GM21526 (cell line): ENCODE data around the gene ARFIP2.

ENCODE experiments used
- ATAC-seq: cut with Tn5 transposase; IDR thresholded peaks from one replicate; pipeline ENCODE4 v1.9.1; 2021; ENCODE audit warnings: moderate library complexity; ENCODE audit not compliant: unreplicated experiment, low FRiP score

Gene ARFIP2

GRCh38 chr11:6448574-6448973, 32.6 kb downstream of the ARFIP2 start:
- no peak for ATAC-seq

GRCh38 chr11:6443269-6444003, 37.7 kb downstream of the ARFIP2 start:
- ATAC-seq = peak; percentile 83

GRCh38 chr11:6442441-6442840, 38.7 kb downstream of the ARFIP2 start:
- ATAC-seq = no peak

- ATAC-seq = no peak
Observed at GRCh38 chr11:6440906-6441358, 40.2 kb downstream of the ARFIP2 start, which contains the start of gene HPX. Gene HPX, minus strand, starts transcription at chr11:6440987. Its CDS starts 24 bp downstream, at chr11:6440963.

- ATAC-seq = no peak
Observed at GRCh38 chr11:6438979-6439571, 42.1 kb downstream of the ARFIP2 start.

- ATAC-seq = no peak
Observed at GRCh38 chr11:6437993-6438392, 43.1 kb downstream of the ARFIP2 start.

GRCh38 chr11:6437423-6437822, 43.7 kb downstream of the ARFIP2 start:
- ATAC-seq = no peak

- ATAC-seq = peak; percentile 52
Observed at GRCh38 chr11:6433998-6434660, 47.0 kb downstream of the ARFIP2 start.

- no peak for ATAC-seq
Observed at GRCh38 chr11:6431861-6432260, 49.3 kb downstream of the ARFIP2 start.

GRCh38 chr11:6427516-6427915, 53.6 kb downstream of the ARFIP2 start:
- no peak for ATAC-seq
